Heart right ventricle (tissue), 16 donors: ENCODE data around the gene ROPN1. TPM values are rescaled to one million over a fixed set of nuclear protein-coding genes. Genes with fewer than 3 reads are reported as not detected.
"Not testable (repeated sequence)": the region's sequence is repeated elsewhere in the genome, so short reads cannot be mapped to it uniquely, and the experiment has no call there.

Source experiments
- ATAC-seq, 8 donors: fragments of 200-7000 bp; cut with Tn5 transposase; one replicate each; pipeline ENCODE4 v1.9.1; 2020; ENCODE audit warnings: mild to moderate bottlenecking in 8 of 8, moderate library complexity in 8 of 8, moderate number of reproducible peaks in 1 of 8
- DNase-seq, 2 donors: peaks; one replicate each; pipeline ENCODE4 v3.0.0-alpha.2; 2020
- H3K27ac ChIP-seq, 10 donors: fragments of 200-600 bp; sonication (generic) in 2 of 10; one replicate each; pipeline versions ENCODE4 v1.5.0 to v1.8.0; 2020 to 2022; ENCODE audit warnings: mild to moderate bottlenecking in 3 of 10
- H3K27me3 ChIP-seq, 7 donors: fragments of 200-600 bp; one replicate each; pipeline ENCODE4 v1.8.0; 2021 to 2022; ENCODE audit warnings: mild to moderate bottlenecking in 2 of 7
- H3K36me3 ChIP-seq, 9 donors: fragments of 200-600 bp; sonication (generic) in 1 of 9; one replicate each; pipeline versions ENCODE4 v1.5.0 to v1.8.0; 2020 to 2022; ENCODE audit warnings: mild to moderate bottlenecking in 2 of 9
- H3K4me1 ChIP-seq, 9 donors: fragments of 200-600 bp; sonication (generic) in 1 of 9; one replicate each; pipeline versions ENCODE4 v1.5.0 to v1.8.0; 2020 to 2022; ENCODE audit warnings: mild to moderate bottlenecking in 4 of 9
- H3K4me3 ChIP-seq, 10 donors: fragments of 200-600 bp; sonication (generic) in 2 of 10; one replicate each; pipeline versions ENCODE4 v1.5.0 to v1.8.0; 2020 to 2022; ENCODE audit warnings: mild to moderate bottlenecking in 7 of 10, moderate library complexity in 2 of 10
- H3K9me3 ChIP-seq, 11 donors: fragments of 200-600 bp in 10 of 11; sonication (generic) in 2 of 11; one replicate each; pipeline versions ENCODE4 v1.5.0 to v1.8.0; 2013 to 2022; ENCODE audit warnings: mild to moderate bottlenecking in 2 of 11, control low read depth in 1 of 11, moderate library complexity in 1 of 11
- WGBS, 2 donors: extraction: QIAGEN DNeasy Blood & Tissue Kit; methylation state at CpG; one replicate each; pipeline ENCODE4 v1.1.7; 2013; ENCODE audit warnings: inconsistent platforms in 1 of 2; 5-methylcytosine and 5-hydroxymethylcytosine counted together
- intact Hi-C, 10 donors: fragments of 100-400 bp; cut with DNase I; formaldehyde crosslinking; loops; one replicate each; pipeline versions ENCODE4 v1.11.1 to v1.14.2; 2022
- polyA plus RNA-seq, 2 donors: library from polyadenylated mRNA; stranded (reverse); fragments of 200-250 nt; gene quantifications; one replicate each; pipeline ENCODE4 v1.2.3, GENCODE V29; 2013
- total RNA-seq, 10 donors: library from RNA; stranded (reverse); fragmentation: NEBNext Ultra II Directional in 3 of 10; extraction: Animal tissue kit (Norgen Biotek cat#: 25700) in 3 of 10; gene quantifications; one replicate each; pipeline versions ENCODE4 v1.2.1 to v1.2.4, GENCODE V29; 2021 to 2023
- TF ChIP-seq, protein P1 (sequence below), 9 donors: fragments of 200-600 bp; sonication (generic) in 2 of 9; IDR thresholded peaks; one replicate each; pipeline versions ENCODE4 v1.5.0 to v1.8.0; 2021 to 2022; ENCODE audit warnings: antibody characterized with exemption in 9 of 9, mild to moderate bottlenecking in 5 of 9, moderate library complexity in 1 of 9
- donor health status: Arrhythmogenic right ventricular cardiomyopathy.
- donor health status: ischemic (EF 13 %, LVEDD 7.1; RV severe dilation, severe dysfunction).
- donor health status: healthy with polysubstance abuse.
- donor health status: DM: no; HTN: yes; CAD: no.
- donor health status: DM: no; HTN: no; CAD: no.
- donor health status: ischemic (EF 25% LVEDD 6.9; RV normal size, moderate dysfunction).
- donor health status: ischemic (EF 25% LVEDD 5.7; RV mildly dilated, moderate dysfunction).
- donor health status: healthy.
- donor health status: DM: yes; HTN: yes; CAD: no.
- donor health status: Ischemic cardiomyopathy.
- donor health status: ischemic (EF 35%, LVEDD 5.7; RV mildly dilated, moderate dysfunction).
- donor health status: nonischemic (EF 11% LVEDD 7.7; RV severe dilation, severe dysfunction).
- donor health status: DM: yes; HTN: yes; CAD: no.
- donor health status: PGD.
- donor health status: ischemic (EF 29% LVEDD 5.4; RV normal size, mild dysfunction).
- donor health status: nonischemic (EF 23%, LVEDD 6.1; RV moderate dilation, normal function).

Gene ROPN1
- total and polyA plus RNA-seq, 12 donors: 0.28 to 2.0 (median 0.42) TPM; not detected in 5

DNA sequence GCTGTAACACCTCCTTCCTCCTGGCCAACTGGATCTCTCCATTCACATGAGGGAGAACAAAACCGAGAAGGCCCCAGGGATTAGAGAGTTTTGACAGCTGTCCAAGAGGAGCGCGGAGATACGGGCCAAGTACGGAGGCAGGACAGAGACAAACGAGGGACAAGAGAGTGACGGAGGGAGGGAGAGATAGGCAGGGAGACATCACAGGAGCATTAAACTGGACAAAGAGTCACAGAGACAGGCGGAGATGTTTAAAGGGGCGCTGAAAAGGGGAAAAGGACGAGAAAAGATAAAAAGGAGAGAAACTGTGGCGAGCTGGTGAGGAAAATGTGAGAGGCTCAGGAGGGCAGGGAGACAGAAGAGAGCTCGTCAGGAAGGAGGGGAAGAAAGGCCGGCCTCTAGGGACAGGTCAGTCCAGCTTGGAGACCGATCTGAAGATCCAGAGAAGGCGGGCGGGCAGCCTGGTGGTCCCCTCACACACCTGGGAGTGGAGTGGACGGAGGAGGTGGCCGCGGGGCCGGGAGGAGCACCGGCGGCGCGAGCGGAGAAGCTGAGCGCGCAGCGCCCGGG, 40.5 kb upstream of the ROPN1 start:
- Histone ChIP-seq H3K27ac (peak overlapping the region; percentile 87 to 97 (median 92)), H3K9me3 (no peaks in the 10 kb centered on the region), H3K4me1 (peaks cover 0 to 27% (median 18%) of the 10 kb centered on the region in 9 donors), H3K4me3 (peak overlapping the region; percentile 69 to 96 (median 92)), H3K27me3 (peaks cover 0 to 89% (median 0%) of the 10 kb centered on the region in 7 donors), H3K36me3 (no peaks in the 10 kb centered on the region)
- ATAC-seq (peak; percentile 48 to 84 (median 72)), DNase-seq (peak; percentile 48 to 84)
- TF ChIP-seq, protein P1, sequence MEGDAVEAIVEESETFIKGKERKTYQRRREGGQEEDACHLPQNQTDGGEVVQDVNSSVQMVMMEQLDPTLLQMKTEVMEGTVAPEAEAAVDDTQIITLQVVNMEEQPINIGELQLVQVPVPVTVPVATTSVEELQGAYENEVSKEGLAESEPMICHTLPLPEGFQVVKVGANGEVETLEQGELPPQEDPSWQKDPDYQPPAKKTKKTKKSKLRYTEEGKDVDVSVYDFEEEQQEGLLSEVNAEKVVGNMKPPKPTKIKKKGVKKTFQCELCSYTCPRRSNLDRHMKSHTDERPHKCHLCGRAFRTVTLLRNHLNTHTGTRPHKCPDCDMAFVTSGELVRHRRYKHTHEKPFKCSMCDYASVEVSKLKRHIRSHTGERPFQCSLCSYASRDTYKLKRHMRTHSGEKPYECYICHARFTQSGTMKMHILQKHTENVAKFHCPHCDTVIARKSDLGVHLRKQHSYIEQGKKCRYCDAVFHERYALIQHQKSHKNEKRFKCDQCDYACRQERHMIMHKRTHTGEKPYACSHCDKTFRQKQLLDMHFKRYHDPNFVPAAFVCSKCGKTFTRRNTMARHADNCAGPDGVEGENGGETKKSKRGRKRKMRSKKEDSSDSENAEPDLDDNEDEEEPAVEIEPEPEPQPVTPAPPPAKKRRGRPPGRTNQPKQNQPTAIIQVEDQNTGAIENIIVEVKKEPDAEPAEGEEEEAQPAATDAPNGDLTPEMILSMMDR (IDR thresholded peaks at IDR 0.05): no peak
- WGBS, 2 donors: 2 to 4% methylated on average over 29 of the region's 29 CpGs
- intact Hi-C loops: loop anchor here in 8 of 10 donors (5.0 kb wide), 4 partner anchors 45 to 250 kb away; no protein-coding TSS in a partner anchor

DNA sequence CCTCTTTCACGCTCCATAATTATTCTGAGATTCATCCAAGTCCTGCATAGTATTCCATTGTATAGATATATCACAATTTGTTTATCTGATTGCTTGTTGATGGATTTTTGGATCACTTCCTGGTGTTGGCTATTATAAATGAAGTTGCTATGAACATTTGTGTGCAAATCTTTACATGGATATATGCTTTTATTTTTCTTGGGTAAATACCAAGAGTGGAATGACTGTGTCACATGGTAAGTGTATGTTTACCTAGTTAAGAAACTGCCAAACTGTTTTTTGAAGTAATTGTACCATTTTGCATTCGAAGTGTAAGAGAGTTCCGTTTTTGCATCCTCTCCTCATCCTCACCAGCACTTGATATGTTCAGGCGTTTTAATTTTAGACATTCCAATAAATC, 34.6 kb upstream of the ROPN1 start:
- peaks cover 0 to 48% (median 0%) of the 10 kb centered on the region in 7 donors for H3K27me3 ChIP-seq
- no peaks in the 10 kb centered on the region for H3K9me3 ChIP-seq
- WGBS, 2 donors: 67 to 68% methylated on average over 4 of the region's 4 CpGs
- ATAC-seq (no peak), DNase-seq (no peak)
- intact Hi-C loops: loop anchor here in 2 of 10 donors (5.0 kb wide), 2 partner anchors 56 to 441 kb away; no protein-coding TSS in a partner anchor
- TF ChIP-seq, protein P1 (IDR thresholded peaks at IDR 0.05): no peak
- H3K36me3 ChIP-seq: no peaks in the 10 kb centered on the region
- H3K4me1 ChIP-seq: no peaks in the 10 kb centered on the region
- H3K4me3 ChIP-seq: no peak overlapping the region
- no peak overlapping the region for H3K27ac ChIP-seq

DNA sequence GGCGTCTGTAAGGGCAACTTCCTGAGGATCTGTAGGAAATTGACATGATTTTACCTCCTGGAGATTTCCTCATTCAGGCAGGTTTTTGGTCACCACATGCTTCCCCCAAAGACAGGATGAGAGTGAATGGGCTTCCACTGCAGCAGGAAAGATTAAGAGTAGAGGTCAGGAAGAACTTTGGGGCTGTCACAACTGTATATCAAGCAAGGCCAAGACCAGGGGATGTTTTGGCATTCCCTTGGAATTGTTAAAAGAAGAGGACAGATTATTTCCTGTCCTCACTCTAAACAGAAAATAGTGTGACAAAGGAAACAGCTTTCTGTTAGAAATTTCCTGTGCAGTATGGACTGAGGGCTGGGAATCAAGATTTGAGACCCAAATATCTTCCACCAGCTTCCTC, 31.6 kb upstream of the ROPN1 start:
- ATAC-seq, H3K4me3 ChIP-seq, H3K36me3 ChIP-seq, H3K4me1 ChIP-seq, intact Hi-C loops, DNase-seq, H3K9me3 ChIP-seq, H3K27ac ChIP-seq: not testable (repeated sequence)
- peaks cover 0 to 19% (median 0%) of the 10 kb centered on the region in 7 donors for H3K27me3 ChIP-seq
- 72 to 85% methylated on average over 1 of the region's 1 CpG for WGBS, 2 donors

DNA sequence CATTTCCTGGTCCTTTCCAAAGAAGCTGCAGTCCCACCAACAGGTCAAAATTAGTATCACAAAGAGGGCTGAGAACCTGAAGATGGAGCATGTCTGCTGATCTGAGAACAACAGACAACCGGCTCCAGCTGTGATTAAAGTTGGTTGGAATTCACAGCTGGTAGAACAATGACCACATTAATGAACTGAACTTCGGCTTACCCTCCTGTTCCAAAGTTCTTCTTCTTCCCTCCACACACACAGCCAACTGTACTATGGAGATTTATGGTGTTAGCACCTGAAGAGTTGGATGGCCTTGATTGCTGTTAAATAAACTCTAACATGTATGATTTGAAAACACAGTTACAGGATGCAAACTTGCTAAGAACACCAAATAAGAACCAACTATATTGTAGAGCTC, 27.4 kb upstream of the ROPN1 start:
- Histone ChIP-seq H3K36me3 (no peaks in the 10 kb centered on the region), H3K27ac (no peak overlapping the region), H3K9me3 (peaks cover 0 to 6% (median 0%) of the 10 kb centered on the region in 11 donors), H3K4me3 (no peak overlapping the region), H3K4me1 (peaks cover 0 to 12% (median 0%) of the 10 kb centered on the region in 9 donors), H3K27me3 (no peaks in the 10 kb centered on the region)
- no peak for ATAC-seq
- 62 to 68% methylated on average over 2 of the region's 2 CpGs for WGBS, 2 donors
- TF ChIP-seq, protein P1 (IDR thresholded peaks at IDR 0.05): no peak
- intact Hi-C loops: loop anchor here (5.0 to 10.0 kb wide), 4 partner anchors 58 to 536 kb away; no protein-coding TSS in a partner anchor
- DNase-seq: no peak

DNA sequence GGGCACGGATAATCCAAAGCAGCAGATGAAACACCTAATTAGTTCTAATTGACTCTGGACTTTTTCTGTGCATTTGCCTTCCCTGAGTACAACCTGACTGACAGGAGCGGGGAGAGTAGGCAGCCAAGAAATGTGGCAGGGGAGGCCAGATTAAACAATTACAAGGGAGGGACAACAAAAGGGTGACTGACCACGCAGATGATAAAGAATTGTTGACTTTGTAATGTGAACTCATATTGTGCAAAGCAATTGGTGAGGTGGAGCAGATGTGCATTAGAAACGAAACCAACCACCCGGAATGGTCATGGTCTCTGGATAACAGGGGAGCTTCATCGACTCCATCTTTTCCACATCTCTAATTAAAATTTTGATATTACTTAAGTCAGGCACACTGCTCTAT, 25.6 kb upstream of the ROPN1 start:
- H3K9me3 ChIP-seq, H3K27ac ChIP-seq, ATAC-seq, H3K36me3 ChIP-seq, H3K27me3 ChIP-seq, DNase-seq, H3K4me3 ChIP-seq: not testable (repeated sequence)
- intact Hi-C loops: loop anchor here (2.0 to 10.0 kb wide), 9 partner anchors 60 to 537 kb away; no protein-coding TSS in a partner anchor
- WGBS, 2 donors: 91 to 94% methylated on average over 6 of the region's 6 CpGs
- H3K4me1 ChIP-seq: peaks cover 0 to 14% (median 0%) of the 10 kb centered on the region in 9 donors
